Astrocyte (in vitro differentiated cells and primary cell): Measurements from ENCODE around the gene TCF3.

ENCODE experiments used
- EZH2 ChIP-seq: IDR thresholded peaks from 2 replicates; pipeline ENCODE4 v1.6.1; 2012; ENCODE audit warnings: mild to moderate bottlenecking, low read length, inconsistent platforms; ENCODE audit not compliant: insufficient read depth
- TF ChIP-seq, protein P1 (sequence below): IDR thresholded peaks from 2 replicates; pipeline ENCODE4 v1.5.1; 2011; ENCODE audit warnings: low read depth, mild to moderate bottlenecking, inconsistent platforms, low read length, moderate library complexity; ENCODE audit not compliant: insufficient read depth

DNA sequence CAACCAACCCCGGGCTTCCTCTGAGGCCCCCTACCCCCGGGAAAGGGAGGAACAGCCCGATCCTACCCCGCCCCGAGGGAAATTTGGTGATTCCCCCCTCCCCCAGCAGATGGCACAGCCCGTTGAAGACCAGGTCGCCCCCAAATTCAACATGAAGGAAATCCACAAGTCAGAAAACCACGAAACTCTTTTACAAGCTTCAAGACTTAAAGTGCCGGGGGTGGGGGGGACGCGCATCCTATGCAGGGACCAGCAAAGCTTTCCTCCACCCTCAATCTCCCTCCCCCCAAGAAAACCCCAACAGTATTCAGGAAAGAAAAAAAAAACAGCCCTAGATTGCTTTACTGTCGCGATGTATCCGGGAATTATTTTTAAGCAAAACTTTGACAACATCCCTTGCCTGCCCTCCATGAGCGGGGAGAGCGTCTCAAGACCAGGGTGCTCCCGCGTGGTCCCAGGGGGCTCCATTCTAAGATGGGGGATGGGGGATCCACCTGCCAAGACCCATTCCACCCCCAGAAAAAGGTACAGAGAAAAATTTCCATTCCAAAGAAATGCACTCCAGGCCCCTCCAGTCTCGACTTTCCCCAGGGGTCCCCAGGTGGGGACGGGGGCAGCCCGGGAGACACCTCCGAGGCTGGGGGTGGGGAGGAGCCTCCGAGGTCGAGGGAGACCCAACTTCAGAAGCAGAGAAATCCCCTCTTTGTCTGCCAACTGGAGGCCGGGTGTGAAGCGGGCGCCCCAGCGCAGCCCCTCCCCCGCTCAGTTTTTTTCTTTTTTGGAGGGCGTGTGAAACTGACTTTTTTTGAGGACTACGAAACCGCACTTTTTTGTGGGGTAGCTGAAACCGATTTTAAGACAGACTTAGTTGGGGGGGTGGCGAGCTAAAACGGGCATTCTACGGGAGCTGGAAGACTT, 1.5 kb downstream of the TCF3 start:
- TF ChIP-seq EZH2, result no peak
- TF ChIP-seq, protein P1, sequence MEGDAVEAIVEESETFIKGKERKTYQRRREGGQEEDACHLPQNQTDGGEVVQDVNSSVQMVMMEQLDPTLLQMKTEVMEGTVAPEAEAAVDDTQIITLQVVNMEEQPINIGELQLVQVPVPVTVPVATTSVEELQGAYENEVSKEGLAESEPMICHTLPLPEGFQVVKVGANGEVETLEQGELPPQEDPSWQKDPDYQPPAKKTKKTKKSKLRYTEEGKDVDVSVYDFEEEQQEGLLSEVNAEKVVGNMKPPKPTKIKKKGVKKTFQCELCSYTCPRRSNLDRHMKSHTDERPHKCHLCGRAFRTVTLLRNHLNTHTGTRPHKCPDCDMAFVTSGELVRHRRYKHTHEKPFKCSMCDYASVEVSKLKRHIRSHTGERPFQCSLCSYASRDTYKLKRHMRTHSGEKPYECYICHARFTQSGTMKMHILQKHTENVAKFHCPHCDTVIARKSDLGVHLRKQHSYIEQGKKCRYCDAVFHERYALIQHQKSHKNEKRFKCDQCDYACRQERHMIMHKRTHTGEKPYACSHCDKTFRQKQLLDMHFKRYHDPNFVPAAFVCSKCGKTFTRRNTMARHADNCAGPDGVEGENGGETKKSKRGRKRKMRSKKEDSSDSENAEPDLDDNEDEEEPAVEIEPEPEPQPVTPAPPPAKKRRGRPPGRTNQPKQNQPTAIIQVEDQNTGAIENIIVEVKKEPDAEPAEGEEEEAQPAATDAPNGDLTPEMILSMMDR, result no peak
